Activated CD8-positive, alpha-beta T cell treated with anti-CD3 and anti-CD28 coated beads, Interleukin-2, amount 10 ng/mL, durations not matched to agents 7 days and 5 days (primary cell): ENCODE results near the gene UMAD1. TPM values are rescaled to one million over a fixed set of nuclear protein-coding genes. Genes with fewer than 3 reads are reported as not detected.

Source experiments
- ATAC-seq: fragments of 150-1000 bp; cut with Tn5 transposase; one replicate; pipeline ENCODE4 v1.10.0; 2021; ENCODE audit warnings: moderate library complexity
- CTCF ChIA-PET: fragments of 350-600 bp; sonication (Branson Sonifier 250); formaldehyde crosslinking; loops from one replicate; lab custom pipeline; 2021; ENCODE audit warnings: antibody characterized with exemption; lab: Charles Lee
- POLR2A ChIA-PET: fragments of 350-600 bp; sonication (Branson Sonifier 250); formaldehyde crosslinking; loops from one replicate; lab custom pipeline; 2021; ENCODE audit warnings: antibody characterized with exemption; lab: Charles Lee
- DNase-seq: peaks from one replicate; pipeline ENCODE4 v3.0.0-alpha.2; 2020
- H3K27ac Mint-ChIP-seq: one replicate; pipeline ENCODE4 v1.8.0; 2021; ENCODE audit warnings: mild to moderate bottlenecking, mixed read lengths
- H3K27me3 Mint-ChIP-seq: one replicate; pipeline ENCODE4 v1.8.0; 2021; ENCODE audit warnings: low read depth, mixed read lengths
- H3K36me3 Mint-ChIP-seq: one replicate; pipeline ENCODE4 v1.8.0; 2021; ENCODE audit warnings: low read depth, mixed read lengths
- H3K4me1 Mint-ChIP-seq: one replicate; pipeline ENCODE4 v1.8.0; 2021; ENCODE audit warnings: low read depth, mixed read lengths
- H3K4me3 Mint-ChIP-seq: one replicate; pipeline ENCODE4 v1.8.0; 2021; ENCODE audit warnings: mild to moderate bottlenecking, mixed read lengths
- H3K9me3 Mint-ChIP-seq: one replicate; pipeline ENCODE4 v1.8.0; 2022; ENCODE audit warnings: mixed read lengths; ENCODE audit not compliant: insufficient read depth
- total RNA-seq, 2 experiments: library from RNA; stranded (reverse); gene quantifications; one replicate each; pipeline ENCODE4 v1.2.3, GENCODE V29; 2021

UMAD1 gene
- total RNA-seq, 2 experiments from 2014 or later: 11.9 to 12.3 TPM

DNA sequence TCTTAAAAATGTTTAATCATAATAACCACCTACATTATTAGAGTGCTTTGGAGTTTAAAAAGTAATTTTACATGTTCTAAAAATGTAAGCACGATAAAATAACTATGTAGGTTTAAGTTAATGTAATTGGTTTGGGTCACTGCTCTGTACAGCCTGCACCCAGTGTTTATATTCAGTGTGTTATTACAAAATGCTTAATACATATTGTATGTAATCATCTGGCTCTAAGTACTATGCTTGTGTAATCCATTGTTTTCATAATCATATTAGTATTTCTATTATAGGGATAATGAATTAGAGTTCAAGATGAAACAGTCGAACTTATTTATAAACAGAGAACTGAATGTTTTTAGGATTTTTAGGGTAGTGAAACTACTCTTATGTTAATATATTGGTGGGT lies 64.8 kb downstream of the UMAD1 start:
- CTCF ChIA-PET: no interaction called here

DNA sequence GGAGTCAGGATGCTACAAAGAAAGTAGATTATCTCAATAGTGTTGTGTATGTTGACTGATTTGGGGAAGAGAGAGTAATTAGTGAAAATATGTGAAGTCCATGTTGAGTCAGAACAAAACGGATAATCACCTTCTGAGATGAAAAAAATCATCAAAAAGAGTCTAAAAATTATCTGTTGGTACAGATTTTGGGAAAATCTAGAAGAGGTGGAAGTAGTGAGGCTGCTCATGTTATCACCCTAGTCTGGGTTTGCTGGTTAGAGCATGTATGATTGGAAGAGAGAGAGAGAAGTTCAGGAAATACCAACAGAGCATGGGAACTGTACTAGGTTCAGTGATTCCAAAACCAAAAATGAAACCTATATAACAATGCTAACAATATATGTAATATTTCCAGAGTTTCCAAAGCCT lies 65.6 kb downstream of the UMAD1 start:
- Mint-ChIP-seq H3K4me1 (peaks cover 2% of the 10 kb centered on the region), H3K36me3 (no peaks in the 10 kb centered on the region), H3K9me3 (no peaks in the 10 kb centered on the region), H3K27me3 (no peaks in the 10 kb centered on the region), H3K27ac (no peak overlapping the region), H3K4me3 (no peak overlapping the region)
- DNase-seq (no peak), ATAC-seq (no peak)
- POLR2A ChIA-PET: no interaction called here
- CTCF ChIA-PET: no interaction called here

More for the DNA sequence above, 64.8 kb downstream of the UMAD1 start:
- ATAC-seq: no peak
- H3K9me3 Mint-ChIP-seq: no peaks in the 10 kb centered on the region
- H3K4me3 Mint-ChIP-seq: no peak overlapping the region
- H3K36me3 Mint-ChIP-seq: no peaks in the 10 kb centered on the region
- H3K27ac Mint-ChIP-seq: no peak overlapping the region
- H3K27me3 Mint-ChIP-seq: no peaks in the 10 kb centered on the region
- no peak for DNase-seq
- H3K4me1 Mint-ChIP-seq: peaks cover 2% of the 10 kb centered on the region
- POLR2A ChIA-PET: no interaction called here

DNA sequence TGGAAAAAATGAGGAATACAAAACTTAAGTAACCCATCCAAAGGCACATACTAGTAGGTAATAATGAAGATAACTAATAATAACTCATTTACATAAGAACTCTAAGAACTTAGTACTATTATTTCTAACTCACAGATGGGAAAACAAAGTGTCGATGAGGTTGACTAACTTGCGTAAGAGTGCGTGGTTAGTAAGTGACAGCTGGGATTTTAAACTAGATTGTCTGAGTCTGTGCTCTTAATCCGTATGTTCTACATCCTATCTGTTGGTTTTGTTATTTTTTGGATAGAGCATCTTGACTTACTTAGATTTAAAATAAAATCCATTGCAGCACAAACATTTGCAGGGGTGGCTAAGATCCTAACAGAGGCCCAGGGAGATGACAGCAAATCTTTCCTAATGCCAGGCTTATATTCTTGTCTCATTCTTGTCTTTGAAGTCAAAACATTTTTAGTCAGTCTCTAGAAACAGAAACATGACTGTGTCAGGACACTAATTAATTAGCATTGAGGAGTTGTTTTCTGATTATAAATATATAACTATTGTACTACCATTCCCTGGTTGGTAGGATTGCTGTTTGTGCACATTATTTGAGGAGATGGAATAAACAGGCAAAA lies 66.1 kb downstream of the UMAD1 start:
- ChIA-PET CTCF (no interaction called here), POLR2A (no interaction called here)
- Mint-ChIP-seq H3K27me3 (no peaks in the 10 kb centered on the region), H3K27ac (no peak overlapping the region), H3K9me3 (no peaks in the 10 kb centered on the region), H3K4me1 (peaks cover 2% of the 10 kb centered on the region), H3K4me3 (no peak overlapping the region), H3K36me3 (no peaks in the 10 kb centered on the region)
- ATAC-seq: no peak
- DNase-seq: no peak

DNA sequence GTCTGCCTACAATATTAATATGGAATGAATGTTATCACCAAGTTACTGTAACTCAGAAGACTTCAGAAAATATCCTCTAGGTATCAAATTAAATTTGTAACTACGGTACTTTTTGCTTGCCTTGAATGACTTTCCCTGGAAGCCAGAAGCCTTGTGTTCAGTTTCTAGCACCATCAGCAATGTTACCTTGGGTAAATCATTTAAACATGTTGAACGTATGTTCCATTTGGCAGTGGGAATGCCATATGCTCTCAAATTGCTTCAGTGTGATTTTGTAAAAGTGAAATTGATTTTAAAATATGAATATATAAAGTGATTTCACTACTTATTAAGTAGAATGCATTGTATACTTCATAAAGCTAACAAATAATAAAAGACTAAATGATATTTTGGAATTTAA lies 66.7 kb downstream of the UMAD1 start:
- H3K27me3 Mint-ChIP-seq: no peaks in the 10 kb centered on the region
- no peak for ATAC-seq
- ChIA-PET CTCF (no interaction called here), POLR2A (no interaction called here)
- no peak for DNase-seq
- H3K4me3 Mint-ChIP-seq: no peak overlapping the region
- H3K27ac Mint-ChIP-seq: no peak overlapping the region
- H3K4me1 Mint-ChIP-seq: peaks cover 2% of the 10 kb centered on the region
- no peaks in the 10 kb centered on the region for H3K36me3 Mint-ChIP-seq
- no peaks in the 10 kb centered on the region for H3K9me3 Mint-ChIP-seq

DNA sequence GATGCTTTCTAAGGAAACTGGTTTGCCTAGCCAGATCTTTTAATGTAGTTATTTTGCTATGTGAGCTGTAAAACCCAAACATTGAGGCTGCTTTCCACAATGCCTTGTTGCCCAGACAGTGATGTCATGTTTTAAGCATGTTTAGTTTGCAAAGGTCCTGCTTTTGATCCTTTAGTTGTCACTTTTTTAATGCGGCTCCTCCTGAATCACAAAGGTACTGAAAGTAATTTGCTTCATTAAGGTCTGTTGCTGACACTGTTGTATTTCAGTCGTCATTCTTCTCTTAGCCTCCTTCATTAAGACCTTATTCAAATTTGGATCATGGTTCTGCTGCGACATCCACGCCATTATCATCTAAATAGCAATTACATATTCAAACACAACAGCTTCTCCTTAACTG lies 67.3 kb downstream of the UMAD1 start:
- no peak overlapping the region for H3K27ac Mint-ChIP-seq
- H3K27me3 Mint-ChIP-seq: no peaks in the 10 kb centered on the region
- H3K36me3 Mint-ChIP-seq: no peaks in the 10 kb centered on the region
- H3K9me3 Mint-ChIP-seq: no peaks in the 10 kb centered on the region
- ChIA-PET CTCF (no interaction called here), POLR2A (no interaction called here)
- DNase-seq (no peak), ATAC-seq (no peak)
- H3K4me3 Mint-ChIP-seq: no peak overlapping the region
- peaks cover 2% of the 10 kb centered on the region for H3K4me1 Mint-ChIP-seq

DNA sequence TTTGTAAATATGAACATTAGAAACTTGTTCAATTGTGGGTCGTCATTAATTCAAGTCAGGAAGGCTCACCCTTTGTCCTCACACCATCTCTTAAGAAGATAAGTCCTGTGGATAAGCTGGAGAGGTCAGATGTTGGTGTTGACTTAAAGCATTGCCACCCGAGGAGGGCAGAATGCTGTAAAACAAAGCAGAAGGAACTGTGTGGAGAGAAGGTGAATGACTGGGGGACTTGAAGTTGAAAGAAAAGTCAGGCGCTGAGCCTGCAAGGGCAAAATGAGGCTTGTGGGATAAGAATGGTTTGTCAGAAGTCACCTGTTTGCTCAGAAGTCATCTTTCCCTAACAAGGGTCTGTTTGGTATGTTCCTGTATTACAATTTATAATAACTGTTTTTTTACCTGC lies 68.7 kb downstream of the UMAD1 start:
- CTCF ChIA-PET: no interaction called here

DNA sequence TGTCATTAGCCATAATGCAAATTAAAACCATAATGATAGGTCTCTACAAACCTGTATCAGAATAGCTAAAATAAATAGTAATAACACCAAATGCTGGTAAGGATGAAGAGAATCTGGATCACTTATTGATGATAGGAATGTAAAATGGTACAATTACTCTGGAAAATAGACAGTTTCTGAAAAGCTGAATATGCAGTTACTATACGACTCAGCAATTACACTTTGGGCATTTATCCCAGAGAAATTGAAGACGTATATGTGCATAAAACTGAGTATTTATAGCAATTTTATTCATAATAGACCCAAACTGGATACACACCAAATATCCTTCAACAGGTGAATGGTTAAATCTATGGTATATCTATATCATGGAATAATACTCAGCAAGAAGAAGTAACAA lies 69.9 kb downstream of the UMAD1 start:
- ChIA-PET POLR2A (no interaction called here), CTCF (interaction anchor here (0.8 kb wide), 1 partner anchor 29 kb away, joined by 3 read pairs; no protein-coding TSS in a partner anchor)
- H3K27me3 Mint-ChIP-seq: no peaks in the 10 kb centered on the region
- no peak overlapping the region for H3K4me3 Mint-ChIP-seq
- DNase-seq (no peak), ATAC-seq (no peak)
- no peaks in the 10 kb centered on the region for H3K36me3 Mint-ChIP-seq
- no peak overlapping the region for H3K27ac Mint-ChIP-seq
- H3K4me1 Mint-ChIP-seq: peaks cover 2% of the 10 kb centered on the region
- H3K9me3 Mint-ChIP-seq: no peaks in the 10 kb centered on the region

More for the DNA sequence above, 68.7 kb downstream of the UMAD1 start:
- H3K4me3 Mint-ChIP-seq: no peak overlapping the region
- no peaks in the 10 kb centered on the region for H3K36me3 Mint-ChIP-seq
- POLR2A ChIA-PET: no interaction called here
- ATAC-seq (no peak), DNase-seq (no peak)
- H3K27me3 Mint-ChIP-seq: no peaks in the 10 kb centered on the region
- H3K27ac Mint-ChIP-seq: no peak overlapping the region
- H3K9me3 Mint-ChIP-seq: no peaks in the 10 kb centered on the region
- peaks cover 2% of the 10 kb centered on the region for H3K4me1 Mint-ChIP-seq

DNA sequence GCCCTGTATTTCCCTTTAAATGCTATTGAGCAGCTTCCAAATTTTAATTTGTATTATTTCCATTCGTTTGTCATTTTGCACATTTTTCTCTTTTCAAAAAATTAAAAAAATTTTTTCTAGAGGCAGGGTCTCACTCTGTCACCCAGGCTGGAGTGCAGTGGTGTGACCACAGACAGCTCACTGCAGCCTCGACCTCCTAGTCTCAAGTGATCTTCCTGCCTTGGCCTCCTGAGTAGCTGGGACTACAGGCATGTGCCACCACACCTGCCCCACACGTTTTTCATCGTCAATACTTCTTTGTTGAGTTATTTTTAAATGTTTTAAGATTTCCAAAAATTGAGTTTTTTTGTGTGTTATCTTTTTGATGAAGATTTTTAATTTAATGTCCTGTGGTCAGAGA lies 73.2 kb downstream of the UMAD1 start:
- ChIA-PET POLR2A (interaction anchor here (0.7 kb wide), 1 partner anchor 25 kb away, joined by 3 read pairs; no protein-coding TSS in a partner anchor), CTCF (no interaction called here)
- Mint-ChIP-seq H3K9me3 (peaks cover 8% of the 10 kb centered on the region), H3K4me3 (no peak overlapping the region), H3K36me3 (peaks cover 2% of the 10 kb centered on the region), H3K27me3 (no peaks in the 10 kb centered on the region), H3K4me1 (peaks cover 4% of the 10 kb centered on the region), H3K27ac (no peak overlapping the region)
- no peak for DNase-seq
- no peak for ATAC-seq

DNA sequence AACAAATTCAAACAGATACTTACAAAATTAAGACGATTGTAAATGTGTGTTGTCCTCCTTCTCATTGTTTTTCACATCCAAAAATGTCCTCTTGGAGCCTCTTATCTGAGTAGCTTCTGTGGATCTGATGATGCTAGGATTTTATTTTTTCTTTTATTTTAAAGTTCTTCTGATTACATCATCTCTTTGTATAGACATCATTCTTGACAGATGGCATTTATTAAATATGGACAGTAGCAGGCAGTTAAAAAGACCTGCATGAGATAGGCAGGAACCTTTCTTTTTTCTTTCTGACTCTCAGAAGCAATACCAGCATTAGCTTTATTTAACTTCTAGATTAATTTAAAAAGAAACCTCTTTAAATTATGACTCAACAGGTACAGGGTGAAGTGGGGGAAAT lies 77.9 kb downstream of the UMAD1 start, which contains the start of gene RPA3:
RPA3 (minus strand) TSS at position 116 of the 400 bp plus-strand sequence. CDS start 78,189 bp downstream, outside the sequence.
- no peak for DNase-seq
- POLR2A ChIA-PET: interaction anchor here (1.1 to 2.2 kb wide), 2 partner anchors 78 to 252 kb away, joined by 3 to 6 read pairs; partner anchors contain the start of gene UMAD1

DNA sequence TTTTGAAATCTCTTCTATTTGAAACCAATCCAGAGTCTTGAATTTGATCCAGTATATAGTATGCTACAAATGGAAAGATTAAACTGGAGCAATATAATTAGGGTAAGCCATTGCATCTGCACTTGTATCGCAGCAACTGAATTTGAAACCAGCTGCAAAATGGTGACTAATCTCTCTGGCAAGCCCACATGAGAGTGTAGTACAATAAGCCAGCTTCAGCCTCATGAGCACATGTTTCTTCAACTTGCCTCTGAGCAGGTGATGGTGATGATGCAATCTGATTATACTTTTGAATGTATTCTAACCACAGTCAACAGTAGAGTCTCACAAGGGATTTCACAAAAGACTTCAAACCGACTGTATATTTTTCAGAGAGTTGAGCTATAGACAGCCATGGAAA lies 78.7 kb downstream of the UMAD1 start:
- Mint-ChIP-seq H3K27ac (peak overlapping the region; percentile 46), H3K36me3 (peaks cover 2% of the 10 kb centered on the region), H3K4me3 (no peak overlapping the region), H3K27me3 (no peaks in the 10 kb centered on the region), H3K9me3 (peaks cover 8% of the 10 kb centered on the region), H3K4me1 (peaks cover 12% of the 10 kb centered on the region)
- CTCF ChIA-PET: interaction anchor here (0.8 to 2.0 kb wide), 5 partner anchors 27 to 244 kb away, joined by 3 to 21 read pairs (median 4); no protein-coding TSS in a partner anchor
- peak; percentile 92 for ATAC-seq
- peak; percentile 52 for DNase-seq
- POLR2A ChIA-PET: interaction anchor here (0.8 to 2.2 kb wide), 3 partner anchors 79 to 251 kb away, joined by 3 to 6 read pairs (median 3); partner anchors contain the start of gene UMAD1

More for the DNA sequence above, 77.9 kb downstream of the UMAD1 start, which contains the start of gene RPA3:
- H3K36me3 Mint-ChIP-seq: peaks cover 2% of the 10 kb centered on the region
- peak within 1 kb of the TSS; percentile 46 for H3K27ac Mint-ChIP-seq
- peaks cover 12% of the 10 kb centered on the region for H3K4me1 Mint-ChIP-seq
- no peaks in the 10 kb centered on the region for H3K27me3 Mint-ChIP-seq
- CTCF ChIA-PET: interaction anchor here (1.0 to 2.0 kb wide), 4 partner anchors 28 to 244 kb away, joined by 3 to 21 read pairs (median 6); no protein-coding TSS in a partner anchor
- no peak within 1 kb of the TSS for H3K4me3 Mint-ChIP-seq
- ATAC-seq: no peak
- peaks cover 8% of the 10 kb centered on the region for H3K9me3 Mint-ChIP-seq

DNA sequence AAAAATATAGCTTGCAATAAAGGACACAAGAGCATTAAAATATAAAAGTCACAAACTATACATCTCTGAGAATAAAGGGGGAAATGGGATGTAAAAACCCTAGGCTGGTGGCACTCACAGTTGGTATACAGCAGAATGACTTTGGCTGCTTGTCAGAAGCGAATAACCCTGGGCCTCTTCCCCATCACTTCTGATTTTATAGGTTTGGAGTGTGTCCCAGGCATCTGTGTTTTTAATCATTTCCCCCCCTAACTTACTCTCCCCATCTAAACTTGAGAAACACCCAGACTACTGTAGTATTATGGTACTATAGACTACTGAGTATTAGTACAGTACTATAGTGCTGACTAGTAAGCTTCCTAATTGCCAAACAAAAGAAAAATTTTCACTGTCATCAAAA lies 79.6 kb downstream of the UMAD1 start:
- peaks cover 8% of the 10 kb centered on the region for H3K9me3 Mint-ChIP-seq
- CTCF ChIA-PET: interaction anchor here (2.0 kb wide), 2 partner anchors 39 to 40 kb away, joined by 7 to 21 read pairs; no protein-coding TSS in a partner anchor

More for the DNA sequence above, 79.6 kb downstream of the UMAD1 start:
- DNase-seq (no peak), ATAC-seq (no peak)
- POLR2A ChIA-PET: interaction anchor here (2.2 kb wide), 1 partner anchor 80 kb away, joined by 6 read pairs; the partner anchor contains the start of gene UMAD1
- Mint-ChIP-seq H3K4me1 (peaks cover 12% of the 10 kb centered on the region), H3K27ac (no peak overlapping the region), H3K27me3 (no peaks in the 10 kb centered on the region), H3K4me3 (no peak overlapping the region), H3K36me3 (peaks cover 6% of the 10 kb centered on the region)
